ENCODE data around the gene NCKAP5.

The NCKAP5 gene

GRCh38 chr2:132937629-132938028, 630.6 kb downstream of the NCKAP5 start:
- DNase-seq (ENCODE audit: low read depth) = no peak

- no peak for DNase-seq (ENCODE audit: low read depth)
These were observed 631.5 kb downstream of the NCKAP5 start for GRCh38 chr2:132936791-132937190.

GRCh38 chr2:132936261-132936660, 632.0 kb downstream of the NCKAP5 start:
- DNase-seq (ENCODE audit: low read depth) = no peak

- no peak for DNase-seq (ENCODE audit: low read depth)
These were observed 638.5 kb downstream of the NCKAP5 start for GRCh38 chr2:132929786-132930185.

GRCh38 chr2:132923787-132924186, 644.5 kb downstream of the NCKAP5 start:
- no peak for DNase-seq (ENCODE audit: low read depth)

GRCh38 chr2:132915812-132916549, 652.3 kb downstream of the NCKAP5 start:
- DNase-seq (ENCODE audit: low read depth) = no peak

GRCh38 chr2:132911726-132912724, 656.2 kb downstream of the NCKAP5 start:
- no peak for DNase-seq (ENCODE audit: low read depth)

GRCh38 chr2:132910432-132910831, 657.8 kb downstream of the NCKAP5 start:
- no peak for DNase-seq (ENCODE audit: low read depth)

GRCh38 chr2:132909427-132909826, 658.8 kb downstream of the NCKAP5 start:
- no peak for DNase-seq (ENCODE audit: low read depth)

GRCh38 chr2:132904142-132904842, 664.0 kb downstream of the NCKAP5 start:
- DNase-seq (ENCODE audit: low read depth) = no peak

- DNase-seq (ENCODE audit: low read depth) = no peak
These were observed 665.6 kb downstream of the NCKAP5 start for GRCh38 chr2:132902626-132903025.

GRCh38 chr2:132901661-132902060, 666.6 kb downstream of the NCKAP5 start:
- no peak for DNase-seq (ENCODE audit: low read depth)

- no peak for DNase-seq (ENCODE audit: low read depth)
These were observed 671.2 kb downstream of the NCKAP5 start for GRCh38 chr2:132897111-132897510.

- no peak for DNase-seq (ENCODE audit: low read depth)
These were observed 672.2 kb downstream of the NCKAP5 start for GRCh38 chr2:132896073-132896472.

GRCh38 chr2:132891498-132891897, 676.8 kb downstream of the NCKAP5 start:
- no peak for DNase-seq (ENCODE audit: low read depth)

GRCh38 chr2:132886574-132886973, 681.7 kb downstream of the NCKAP5 start:
- no peak for DNase-seq (ENCODE audit: low read depth)

- no peak for DNase-seq (ENCODE audit: low read depth)
These were observed 683.6 kb downstream of the NCKAP5 start for GRCh38 chr2:132884705-132885104.

GRCh38 chr2:132884292-132884691, 684.0 kb downstream of the NCKAP5 start:
- DNase-seq (ENCODE audit: low read depth) = no peak

- DNase-seq (ENCODE audit: low read depth) = no peak
These were observed 684.8 kb downstream of the NCKAP5 start for GRCh38 chr2:132883430-132883829.

GRCh38 chr2:132881546-132881945, 686.7 kb downstream of the NCKAP5 start:
- DNase-seq (ENCODE audit: low read depth) = no peak

- no peak for DNase-seq (ENCODE audit: low read depth)
These were observed 690.3 kb downstream of the NCKAP5 start for GRCh38 chr2:132877923-132878322.

- no peak for DNase-seq (ENCODE audit: low read depth)
These were observed 691.4 kb downstream of the NCKAP5 start for GRCh38 chr2:132876745-132877391.

All from activated T-helper 1 cell treated with Interleukin-2 at 50 U/mL for 16 hours (primary cell).